Stimulated activated CD8-positive, alpha-beta memory T cell treated with anti-CD3 and anti-CD28 coated beads, Interleukin-15, amount 100 ng/mL, for 1 hour (primary cell): ENCODE data around the gene HHATL.

Source experiments
- DNase-seq: peaks from one replicate; pipeline ENCODE4 v3.0.0-alpha.2; 2020; ENCODE audit warnings: low read depth

Gene HHATL

DNA sequence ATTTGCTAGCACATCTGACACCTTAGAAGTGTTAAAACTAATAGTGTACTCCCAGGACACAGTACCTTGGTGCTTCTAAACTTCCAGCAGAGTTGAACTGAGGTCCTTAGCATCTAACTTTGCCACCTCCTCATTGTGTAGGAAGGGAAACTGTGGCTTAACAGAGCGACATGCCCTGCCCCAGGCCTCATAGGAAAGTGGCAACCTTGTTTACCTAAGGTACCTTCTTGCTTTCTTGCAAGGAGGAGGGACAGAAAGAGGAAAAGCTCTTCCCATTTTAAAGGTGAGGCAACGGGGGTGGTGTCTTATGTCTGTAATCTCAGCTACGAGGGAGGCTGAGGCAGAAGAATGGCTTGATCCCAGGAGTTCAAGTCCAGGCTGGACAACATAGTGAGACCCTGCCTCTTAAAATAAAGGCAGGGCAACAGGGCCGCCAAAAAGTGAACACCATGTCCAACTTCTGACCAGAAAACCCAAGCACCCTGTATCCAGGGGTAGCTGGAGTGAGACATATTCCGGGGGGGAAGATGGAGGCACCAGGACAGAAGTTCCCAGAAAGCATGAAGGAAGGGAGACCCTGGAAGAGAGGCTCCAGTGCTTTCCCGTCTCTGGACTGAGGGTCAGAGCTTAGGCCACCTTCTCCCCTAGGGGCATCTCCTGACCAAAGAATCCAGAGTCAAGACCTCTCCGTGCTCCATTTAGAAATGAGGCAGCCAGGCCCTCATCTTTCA, 17.8 kb downstream of the HHATL start:
- no peak for DNase-seq

GRCh38 chr3:42683875-42684598, 18.6 kb downstream of the HHATL start:
- DNase-seq: no peak

DNA sequence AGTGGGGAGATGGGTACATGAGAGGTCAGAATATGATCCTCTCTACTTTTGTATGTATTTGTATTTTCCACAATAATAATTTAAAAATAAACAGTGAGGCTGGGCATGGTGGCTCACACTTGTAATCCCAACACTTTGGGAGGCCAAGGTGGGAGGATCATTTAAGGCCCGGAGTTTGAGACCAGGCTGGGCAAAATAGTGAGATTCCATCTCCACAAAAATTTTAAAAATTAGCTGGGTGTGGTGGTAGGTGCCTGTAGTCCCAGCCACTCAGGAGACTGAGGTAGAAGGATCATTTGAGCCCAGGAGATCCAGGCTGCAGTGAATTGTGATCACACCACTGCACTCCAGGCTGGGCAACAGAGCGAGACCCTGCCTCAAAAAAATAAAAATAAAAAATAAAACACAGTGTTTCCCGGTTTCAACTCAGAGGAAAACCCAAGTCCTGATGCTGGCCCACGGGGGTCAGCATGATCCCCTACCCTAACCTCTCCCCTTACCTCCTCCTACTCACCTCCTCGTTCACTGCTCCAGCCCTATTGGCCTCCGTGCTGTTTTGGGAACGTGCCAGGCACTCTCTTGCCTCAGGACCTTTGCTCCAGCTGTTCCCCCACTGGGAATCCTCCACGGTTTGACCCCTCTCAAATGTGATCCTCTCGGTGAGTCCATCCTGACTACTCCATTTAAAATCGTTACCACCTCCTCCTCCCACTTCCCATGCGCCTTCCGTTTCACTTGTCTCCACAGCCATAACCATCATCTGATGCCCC, 20.1 kb downstream of the HHATL start:
- DNase-seq: no peak

DNA sequence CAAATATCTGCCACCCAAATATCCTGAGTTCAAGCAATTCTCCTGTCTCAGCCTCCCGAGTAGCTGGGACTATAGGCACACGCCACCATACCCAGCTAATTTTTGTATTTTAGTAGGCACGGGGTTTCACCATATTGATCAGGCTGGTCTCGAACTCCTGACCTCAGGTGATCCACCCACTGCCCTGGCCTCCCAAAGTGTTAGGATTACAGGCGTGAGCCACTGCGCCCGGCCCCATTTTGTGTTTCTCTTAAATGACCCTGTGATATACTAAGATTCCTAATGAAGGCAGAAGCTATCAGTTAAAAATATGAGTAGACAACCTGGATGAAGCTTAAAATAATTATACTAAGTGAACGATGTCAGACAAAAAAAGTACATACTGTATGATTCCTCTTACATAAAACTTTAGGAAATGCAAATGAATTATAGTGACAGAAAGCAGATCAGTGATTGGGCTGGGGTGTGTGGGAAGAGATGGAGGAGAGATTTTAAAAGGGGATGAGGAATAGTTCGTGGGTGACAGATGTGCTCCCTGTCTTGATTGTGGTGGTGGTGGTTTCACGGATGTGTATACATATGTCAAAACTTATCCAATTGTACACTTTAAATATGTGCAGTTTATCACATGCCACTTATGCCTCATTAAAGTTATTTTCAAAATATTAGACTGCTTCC, 21.1 kb downstream of the HHATL start:
- DNase-seq: no peak

GRCh38 chr3:42680806-42681205, 21.8 kb downstream of the HHATL start:
- no peak for DNase-seq

DNA sequence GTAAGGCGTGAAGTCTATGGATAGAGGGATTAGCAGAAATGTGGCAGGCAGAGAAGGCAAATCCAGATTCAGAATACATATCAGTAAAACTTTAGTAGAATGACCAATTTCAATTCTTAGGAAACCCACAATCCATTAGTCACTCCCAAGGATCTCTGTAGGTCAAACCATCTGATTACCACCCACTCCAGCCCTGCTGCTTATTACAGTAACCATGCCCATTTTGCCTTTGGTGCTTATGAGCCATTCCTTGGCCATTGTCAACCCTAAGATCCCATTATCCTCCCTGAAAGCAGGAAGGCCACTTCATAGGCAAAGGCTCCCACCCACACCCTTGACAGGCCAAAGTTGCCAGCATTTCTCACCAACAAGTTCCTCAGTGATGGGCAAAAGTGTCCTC, 22.3 kb downstream of the HHATL start:
- no peak for DNase-seq

GRCh38 chr3:42678447-42678846, 24.2 kb downstream of the HHATL start:
- no peak for DNase-seq

GRCh38 chr3:42675909-42676308, 26.7 kb downstream of the HHATL start:
- DNase-seq: no peak

DNA sequence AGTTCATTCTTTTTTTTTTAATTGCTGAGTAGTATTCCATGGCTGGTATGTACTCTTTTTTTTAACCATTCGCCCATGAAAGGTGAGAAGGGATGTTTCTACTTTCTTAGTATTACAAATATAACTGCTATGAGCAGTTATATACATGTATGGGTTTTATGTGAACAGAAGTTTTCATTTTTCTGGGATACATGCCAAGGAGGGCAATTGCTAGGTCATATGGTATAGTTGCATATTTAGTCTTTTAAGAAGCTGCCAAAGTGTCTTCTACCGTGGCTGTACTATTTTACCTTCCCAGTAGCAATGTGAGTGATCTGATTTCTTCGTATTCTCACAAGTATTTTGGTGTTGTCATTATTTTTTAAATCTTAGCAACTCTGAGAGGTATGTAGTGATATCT, 28.5 kb downstream of the HHATL start:
- no peak for DNase-seq

- no peak for DNase-seq
Observed at GRCh38 chr3:42673082-42673481, 29.5 kb downstream of the HHATL start.

DNA sequence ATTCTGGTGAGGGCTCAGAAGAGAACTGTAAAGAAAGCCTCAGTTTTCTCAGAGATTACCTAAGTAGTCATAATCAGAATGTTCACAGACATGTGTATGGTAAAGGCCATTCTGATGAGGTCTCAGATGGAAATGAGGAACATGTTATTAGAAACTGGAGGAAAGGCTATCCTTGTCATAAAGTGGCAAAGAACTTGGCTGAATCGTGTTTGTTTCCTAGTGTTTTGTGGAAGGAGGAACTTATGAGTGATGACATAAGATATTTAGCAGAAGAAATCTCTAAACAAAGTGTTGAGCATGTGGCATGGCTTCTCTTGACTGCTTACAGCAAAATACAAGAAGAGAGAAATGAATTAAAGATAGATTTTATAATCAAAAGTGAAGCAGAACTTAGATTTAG, 30.1 kb downstream of the HHATL start:
- DNase-seq: no peak

DNA sequence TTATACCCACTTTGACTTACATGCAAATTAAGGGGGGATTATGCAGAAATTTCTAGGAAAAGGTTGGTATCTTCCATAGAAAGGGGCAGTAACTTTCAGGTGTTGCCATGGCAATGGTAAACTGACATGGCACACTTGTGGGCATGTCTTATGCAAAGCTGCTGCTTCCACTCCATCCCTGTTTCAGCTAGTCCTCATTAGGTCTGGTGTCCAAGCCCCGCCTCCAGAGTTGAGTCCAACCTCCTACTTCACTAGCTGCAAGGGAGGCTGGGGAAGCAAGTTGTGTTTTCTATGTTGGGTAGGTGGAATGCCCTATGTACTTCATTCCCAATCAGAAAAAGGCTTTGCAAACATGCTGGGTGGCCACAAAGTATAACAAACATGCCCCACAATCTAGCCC, 31.9 kb downstream of the HHATL start:
- no peak for DNase-seq

GRCh38 chr3:42670051-42670576, 32.5 kb downstream of the HHATL start:
- no peak for DNase-seq

DNA sequence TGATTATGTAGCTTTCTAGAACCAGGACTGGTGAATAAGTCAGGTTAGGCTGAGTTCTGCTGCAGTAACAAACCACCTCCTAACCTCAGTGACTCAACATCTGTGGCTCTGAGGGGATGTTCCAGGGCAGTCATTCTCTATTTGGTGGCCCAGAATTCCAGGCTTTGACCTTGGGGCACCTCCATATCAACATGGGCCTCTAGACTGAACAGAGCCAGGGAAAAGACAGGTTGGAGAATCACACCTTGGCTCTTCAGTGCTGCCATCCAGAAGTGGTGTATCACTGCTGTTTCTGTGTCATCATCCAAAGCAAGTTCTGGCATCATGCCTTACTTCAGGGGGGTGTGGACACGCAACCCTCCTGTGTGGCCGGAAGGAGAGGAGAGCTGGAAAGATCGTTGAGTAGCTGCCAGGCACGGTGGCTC, 33.8 kb downstream of the HHATL start:
- no peak for DNase-seq

- no peak for DNase-seq
Observed at GRCh38 chr3:42668413-42668760, 34.2 kb downstream of the HHATL start.

GRCh38 chr3:42667523-42668412, 34.8 kb downstream of the HHATL start:
- no peak for DNase-seq

- DNase-seq: no peak
Observed at GRCh38 chr3:42667096-42667522, 35.5 kb downstream of the HHATL start.

GRCh38 chr3:42666577-42666998, 36.0 kb downstream of the HHATL start:
- no peak for DNase-seq

DNA sequence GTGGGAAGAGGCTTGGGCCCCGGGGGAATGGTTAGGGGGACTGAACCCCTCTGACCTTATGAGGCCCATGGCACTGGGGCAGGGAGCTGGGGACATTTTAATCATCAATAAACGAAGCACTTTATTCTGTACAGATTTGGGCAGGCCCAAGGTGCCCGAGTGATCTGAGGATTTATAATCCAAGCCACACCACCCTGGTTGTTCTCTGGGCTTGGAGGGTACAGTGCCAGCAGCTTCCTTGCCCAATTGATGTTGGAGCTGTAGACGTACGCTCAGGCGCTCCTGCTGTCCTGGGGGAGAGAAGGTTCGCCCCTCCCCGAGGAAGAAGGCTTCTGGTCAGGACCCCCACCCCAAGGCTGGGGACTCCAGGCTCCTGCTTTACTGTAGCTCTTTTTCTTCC, 36.6 kb downstream of the HHATL start:
- no peak for DNase-seq

DNA sequence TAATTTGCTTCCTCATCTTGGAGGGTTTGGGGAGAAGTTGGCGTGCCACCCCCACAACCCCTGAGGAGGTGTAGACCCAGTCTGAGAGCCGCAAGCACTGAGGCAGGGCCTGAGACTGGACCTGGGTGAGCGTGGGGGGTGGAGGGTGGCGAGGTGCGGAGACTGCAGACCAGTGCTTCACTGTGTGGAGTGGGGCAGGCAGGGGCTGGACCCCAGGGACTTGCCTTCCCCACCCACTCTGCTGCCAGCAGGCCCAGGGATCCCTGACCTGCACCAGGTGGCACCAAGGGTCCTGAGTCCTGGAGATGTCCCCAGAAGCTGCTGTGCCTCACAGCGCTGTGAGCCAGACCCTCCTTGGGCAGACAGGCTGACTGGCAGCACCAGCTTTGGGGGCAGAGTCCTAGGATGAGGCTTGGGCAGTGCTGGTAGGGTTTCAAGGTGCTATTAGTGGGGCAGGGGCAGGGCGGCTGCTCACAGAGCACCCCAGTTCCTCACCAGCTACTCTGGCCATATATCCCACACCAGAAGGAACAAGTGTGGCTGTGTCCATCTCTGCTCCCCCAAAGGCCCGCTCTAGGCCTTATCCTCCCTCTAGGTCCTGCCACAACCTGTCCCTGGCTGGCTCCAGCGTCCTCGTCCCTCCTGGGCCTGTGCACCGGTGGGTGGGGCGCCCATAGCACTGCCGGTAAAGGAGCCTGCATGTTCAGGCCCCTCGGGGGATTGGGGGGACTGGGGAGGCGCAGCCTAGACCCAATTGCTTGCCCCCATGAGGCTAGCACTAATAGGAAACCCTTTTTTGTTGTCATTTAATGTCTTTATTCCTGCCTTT, 37.3 kb downstream of the HHATL start:
- no peak for DNase-seq
